GM03348 (cell line): Measurements from ENCODE around the gene ZSCAN22.
A peak's percentile ranks its signal among the peaks of the same experiment; 100 is the strongest.
"Not testable (repeated sequence)": the region's sequence is repeated elsewhere in the genome, so short reads cannot be mapped to it uniquely, and the experiment has no call there.

Experiments
- DNase-seq: peaks from one replicate; pipeline ENCODE4 v3.0.0; 2012; ENCODE audit warnings: low spot score

ZSCAN22 gene

GRCh38 chr19:58326914-58327726 is at the start of gene ZSCAN22:
Gene ZSCAN22, plus strand, starts transcription at chr19:58326994. Its CDS starts 7,809 bp downstream, at chr19:58334803.
- peak; percentile 96 for DNase-seq

DNA sequence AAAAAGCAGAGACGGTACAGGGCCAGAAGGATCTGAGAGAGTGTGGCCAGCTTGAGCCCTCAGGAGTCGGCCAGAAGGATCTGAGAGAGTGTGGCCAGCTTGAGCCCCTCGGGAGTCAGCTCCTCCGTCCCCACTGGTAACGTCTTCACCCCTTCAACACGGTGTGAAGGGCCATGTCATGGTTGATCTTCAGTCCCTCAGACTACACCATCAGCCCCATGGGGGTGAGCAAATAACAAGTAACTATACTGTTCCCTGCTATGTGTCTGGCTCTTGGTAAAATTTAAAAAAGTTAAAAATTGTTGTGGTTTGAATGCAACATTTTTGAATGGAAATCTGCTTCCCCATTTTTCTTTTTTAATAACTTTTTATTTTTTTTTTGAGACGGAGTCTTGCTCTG is 49.6 kb upstream of the ZSCAN22 start:
- DNase-seq, result no peak

GRCh38 chr19:58277748-58278540 is 48.9 kb upstream of the ZSCAN22 start:
- no peak for DNase-seq

DNA sequence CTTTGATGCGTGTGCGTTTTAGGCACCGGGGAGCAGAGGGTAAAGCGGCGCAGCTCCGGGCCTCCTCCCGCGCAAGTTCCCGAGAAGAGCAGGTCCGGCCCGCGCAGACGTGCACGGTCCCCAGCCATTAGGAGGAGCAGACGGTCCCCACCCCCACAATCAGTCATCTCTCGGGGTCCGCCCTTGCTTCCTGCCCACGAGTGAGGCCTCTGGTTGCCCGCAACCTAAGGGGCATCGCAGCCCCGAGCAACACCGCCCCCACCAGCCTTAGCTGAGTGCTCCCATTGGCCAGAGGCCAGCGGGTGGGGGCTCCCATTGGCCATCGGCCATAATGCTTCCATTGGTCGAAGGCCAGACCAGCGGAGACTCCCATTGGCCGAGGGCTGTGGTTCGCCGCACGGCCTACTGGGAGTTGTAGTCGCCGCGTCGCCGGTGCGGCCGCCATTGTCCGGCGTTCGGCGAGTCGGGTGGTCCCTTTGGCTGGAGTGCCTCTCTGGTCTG is 48.2 kb upstream of the ZSCAN22 start, which contains the start of gene ZNF8:
TSS of gene ZNF8 (plus strand) at position 415 of the 501 bp plus-strand sequence. CDS start 127 bp downstream, outside the sequence.
- peak; percentile 98 for DNase-seq

GRCh38 chr19:58279042-58279924 is 47.5 kb upstream of the ZSCAN22 start:
- peak; percentile 93 for DNase-seq

- no peak for DNase-seq
Observed at GRCh38 chr19:58279925-58280316, 46.9 kb upstream of the ZSCAN22 start.

DNA sequence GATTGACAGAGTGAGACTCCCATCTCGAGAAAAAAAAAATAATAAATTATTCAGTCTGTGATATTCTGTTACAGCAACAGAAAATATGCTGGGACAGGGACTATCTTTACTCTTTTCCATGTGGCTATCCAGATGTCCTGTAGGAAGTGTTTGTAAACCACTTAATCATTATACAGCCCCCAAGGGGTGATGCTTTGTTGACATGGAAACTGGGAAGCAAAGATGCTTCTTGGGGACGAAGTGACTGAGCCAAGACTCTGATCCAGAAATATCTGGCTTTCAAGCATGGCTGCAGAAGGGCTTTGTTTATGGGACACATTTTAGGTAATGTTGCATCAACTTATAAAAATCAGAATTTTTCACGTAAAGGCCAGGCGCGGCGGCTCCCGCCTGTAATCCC is 42.6 kb upstream of the ZSCAN22 start:
- no peak for DNase-seq

DNA sequence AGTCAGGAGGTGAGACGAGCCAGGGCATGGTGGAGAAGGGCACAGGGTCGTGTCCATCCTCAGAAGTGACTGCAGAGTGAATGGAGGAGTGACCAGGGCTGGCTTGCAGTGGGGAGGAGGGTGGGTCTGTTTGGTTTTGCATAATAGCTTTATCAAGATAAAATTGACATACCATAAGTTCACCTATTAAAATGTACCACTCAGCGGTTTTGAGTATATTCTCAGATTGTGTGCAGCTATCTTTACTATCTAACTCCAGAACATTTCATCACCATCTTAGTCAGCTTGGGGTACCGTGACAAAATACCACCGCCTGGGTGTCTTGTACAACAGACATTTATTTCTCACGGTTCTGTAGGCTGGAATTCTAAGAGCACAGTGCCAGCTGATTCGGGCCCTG is 34.9 kb upstream of the ZSCAN22 start:
- DNase-seq, result no peak

DNA sequence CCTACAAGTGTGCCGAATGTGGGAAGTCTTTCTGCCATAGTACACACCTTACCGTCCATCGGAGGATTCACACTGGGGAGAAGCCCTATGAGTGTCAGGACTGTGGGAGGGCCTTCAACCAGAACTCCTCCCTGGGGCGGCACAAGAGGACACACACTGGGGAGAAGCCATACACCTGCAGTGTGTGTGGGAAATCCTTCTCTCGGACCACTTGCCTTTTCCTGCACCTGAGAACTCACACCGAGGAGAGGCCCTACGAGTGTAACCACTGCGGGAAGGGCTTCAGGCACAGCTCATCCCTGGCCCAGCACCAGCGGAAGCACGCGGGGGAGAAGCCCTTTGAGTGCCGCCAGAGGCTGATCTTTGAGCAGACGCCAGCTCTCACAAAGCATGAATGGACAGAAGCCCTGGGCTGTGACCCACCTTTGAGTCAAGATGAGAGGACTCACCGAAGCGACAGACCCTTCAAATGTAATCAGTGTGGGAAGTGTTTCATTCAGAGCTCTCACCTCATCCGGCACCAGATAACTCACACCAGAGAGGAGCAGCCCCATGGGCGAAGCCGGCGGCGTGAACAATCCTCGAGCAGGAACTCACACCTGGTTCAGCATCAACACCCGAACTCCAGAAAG is 31.9 kb upstream of the ZSCAN22 start:
- DNase-seq, result no peak

DNA sequence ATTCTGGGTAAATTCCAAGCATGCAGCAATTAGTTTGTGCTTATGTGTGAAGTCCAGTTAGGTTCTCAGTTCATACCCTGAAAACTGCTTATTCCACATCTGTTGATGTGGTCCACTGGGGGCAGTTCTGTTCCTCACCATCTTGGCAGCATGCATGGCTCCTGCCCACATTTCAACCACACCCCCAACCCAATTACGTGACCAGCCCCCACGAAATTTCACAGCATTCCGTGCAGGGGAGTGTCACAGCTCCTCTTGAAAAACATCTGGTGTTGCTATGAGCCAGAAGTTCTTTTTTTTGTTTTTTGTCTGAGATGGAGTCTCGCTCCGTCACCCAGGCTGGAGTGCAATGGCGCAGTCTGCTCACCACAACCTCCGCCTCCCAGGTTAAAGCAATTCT is 30.7 kb upstream of the ZSCAN22 start:
- no peak for DNase-seq

GRCh38 chr19:58300620-58301019 is 26.2 kb upstream of the ZSCAN22 start:
- DNase-seq, result no peak

DNA sequence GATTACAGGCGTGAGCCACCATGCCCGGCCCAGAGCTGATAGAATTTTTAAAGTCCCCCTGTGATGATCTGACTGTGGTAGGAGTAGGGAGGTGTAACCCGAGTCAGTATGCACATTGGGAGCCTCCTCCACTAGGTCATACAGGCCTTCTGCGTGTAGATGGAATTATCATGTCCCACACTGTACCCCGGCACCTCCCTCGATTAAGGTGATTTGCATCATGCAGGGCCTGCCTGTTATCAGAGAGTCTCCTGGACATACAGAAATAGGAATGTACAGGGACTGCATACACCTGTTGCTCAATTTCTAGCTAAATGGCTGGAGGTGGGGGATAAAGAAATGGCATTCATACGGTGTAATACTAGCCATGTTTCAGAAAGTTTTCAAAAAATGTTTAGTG is 22.5 kb upstream of the ZSCAN22 start:
- no peak for DNase-seq

DNA sequence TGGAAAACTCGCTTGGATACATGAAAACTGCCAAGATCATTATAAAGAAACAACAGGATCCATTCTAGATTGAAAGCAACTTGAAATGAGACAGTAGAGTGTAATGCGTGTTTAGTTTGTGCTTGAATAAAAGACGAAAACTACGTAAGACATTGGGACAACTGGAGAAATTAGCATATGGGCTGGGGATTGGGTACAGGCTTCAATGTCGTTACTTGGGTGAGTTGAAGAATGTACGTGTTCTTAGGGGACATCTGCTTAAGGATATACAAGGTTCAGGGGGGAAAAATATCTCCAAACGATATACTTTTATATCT is 22.1 kb upstream of the ZSCAN22 start:
- DNase-seq, result no peak

- peak; percentile 98 for DNase-seq
Observed at GRCh38 chr19:58305065-58305931, 21.5 kb upstream of the ZSCAN22 start, which contains the start of gene ERVK3-1. Gene ERVK3-1, plus strand, starts transcription at chr19:58305377. Its CDS starts 6,792 bp downstream, at chr19:58312169.

GRCh38 chr19:58305932-58306323 is 20.9 kb upstream of the ZSCAN22 start:
- no peak for DNase-seq

- DNase-seq, result no peak
Observed at GRCh38 chr19:58307736-58308135, 19.1 kb upstream of the ZSCAN22 start.

- not testable (repeated sequence) for DNase-seq
Observed at GRCh38 chr19:58310685-58311084, 16.1 kb upstream of the ZSCAN22 start.

DNA sequence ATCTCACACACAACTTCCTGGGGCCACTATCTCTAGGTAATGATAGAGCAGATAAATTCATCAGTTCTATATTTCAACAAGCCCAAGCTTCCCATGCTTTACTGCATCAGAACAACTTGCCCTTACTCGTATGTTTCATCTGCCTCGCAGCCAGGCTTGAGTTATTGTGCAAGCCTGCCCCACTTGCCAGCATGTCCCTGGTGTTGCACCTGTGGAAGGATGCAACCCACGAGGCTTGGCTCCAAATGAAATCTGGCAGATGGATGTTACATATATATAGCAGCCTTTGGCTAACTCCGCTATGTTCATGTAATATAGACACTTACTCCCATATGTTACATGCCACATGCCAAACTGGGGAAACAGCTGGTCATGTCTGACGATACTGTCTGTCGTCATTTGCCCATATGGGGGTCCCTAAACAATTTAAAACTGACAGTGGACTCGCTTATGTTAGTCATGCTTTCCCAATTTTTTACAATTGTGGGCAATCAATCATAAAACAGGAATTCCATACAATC is 15.4 kb upstream of the ZSCAN22 start:
- no peak for DNase-seq

DNA sequence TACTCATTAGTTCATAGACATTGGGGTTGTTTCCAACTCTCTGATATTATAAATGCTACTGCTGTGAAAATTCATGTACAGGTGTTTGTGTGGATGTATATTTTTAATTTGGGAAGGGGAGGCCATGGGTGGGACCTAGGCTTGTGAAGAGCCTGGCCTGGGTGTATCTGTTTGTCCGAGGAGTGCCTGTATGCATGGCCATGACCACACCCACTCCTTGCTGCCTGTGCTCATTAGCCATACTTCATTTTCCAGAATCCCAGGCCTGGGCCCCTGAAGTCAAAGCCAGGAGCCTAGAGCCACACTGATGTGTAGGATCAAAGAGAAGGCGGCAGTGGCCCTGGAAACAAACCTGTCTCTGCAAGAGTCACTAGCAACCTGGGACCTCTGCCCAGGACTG is 11.2 kb upstream of the ZSCAN22 start:
- no peak for DNase-seq

DNA sequence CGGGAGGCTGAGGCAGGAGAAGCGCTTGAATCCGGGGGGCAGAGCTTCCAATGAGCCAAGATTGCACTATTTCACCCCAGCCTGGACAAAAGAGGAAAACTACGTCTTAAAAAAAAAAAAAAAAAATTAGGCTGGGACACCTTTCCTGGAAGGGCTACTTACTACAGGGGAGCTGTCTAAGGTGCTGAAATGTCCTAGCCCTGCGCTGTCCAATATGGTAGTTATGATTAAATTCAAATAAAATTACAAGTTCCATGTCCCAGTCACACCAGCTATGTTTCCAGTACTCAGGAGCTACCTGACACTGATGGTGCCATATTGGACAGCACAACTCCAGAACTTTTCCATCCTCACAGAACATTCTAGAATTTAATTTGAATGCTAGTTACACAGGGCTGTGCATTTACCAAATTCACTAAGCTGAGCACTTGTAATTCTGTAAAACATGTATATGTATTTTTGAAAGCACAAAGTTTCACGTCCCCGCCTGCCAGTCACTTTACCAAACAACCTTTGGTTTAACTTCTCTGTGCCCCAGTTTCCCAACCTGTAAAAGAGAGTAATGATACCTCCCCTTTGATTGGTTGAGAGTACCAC is 9.2 kb upstream of the ZSCAN22 start:
- peak; percentile 46 for DNase-seq
